ENCODE measurements around the gene CDK14. TPM values are rescaled to one million over a fixed set of nuclear protein-coding genes. Genes with fewer than 3 reads are reported as not detected.

Gene CDK14
- total and polyA plus RNA-seq, 11 donors: 2.9 to 37.7 (median 21.3) TPM

- intact Hi-C loops (cut with DNase I): no loop called here
- TF ChIP-seq POLR2A (IDR thresholded peaks at IDR 0.05): no peak
- TF ChIP-seq, protein P1, sequence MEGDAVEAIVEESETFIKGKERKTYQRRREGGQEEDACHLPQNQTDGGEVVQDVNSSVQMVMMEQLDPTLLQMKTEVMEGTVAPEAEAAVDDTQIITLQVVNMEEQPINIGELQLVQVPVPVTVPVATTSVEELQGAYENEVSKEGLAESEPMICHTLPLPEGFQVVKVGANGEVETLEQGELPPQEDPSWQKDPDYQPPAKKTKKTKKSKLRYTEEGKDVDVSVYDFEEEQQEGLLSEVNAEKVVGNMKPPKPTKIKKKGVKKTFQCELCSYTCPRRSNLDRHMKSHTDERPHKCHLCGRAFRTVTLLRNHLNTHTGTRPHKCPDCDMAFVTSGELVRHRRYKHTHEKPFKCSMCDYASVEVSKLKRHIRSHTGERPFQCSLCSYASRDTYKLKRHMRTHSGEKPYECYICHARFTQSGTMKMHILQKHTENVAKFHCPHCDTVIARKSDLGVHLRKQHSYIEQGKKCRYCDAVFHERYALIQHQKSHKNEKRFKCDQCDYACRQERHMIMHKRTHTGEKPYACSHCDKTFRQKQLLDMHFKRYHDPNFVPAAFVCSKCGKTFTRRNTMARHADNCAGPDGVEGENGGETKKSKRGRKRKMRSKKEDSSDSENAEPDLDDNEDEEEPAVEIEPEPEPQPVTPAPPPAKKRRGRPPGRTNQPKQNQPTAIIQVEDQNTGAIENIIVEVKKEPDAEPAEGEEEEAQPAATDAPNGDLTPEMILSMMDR (IDR thresholded peaks at IDR 0.05): no peak
- Histone ChIP-seq H3K36me3 (no peaks in the 10 kb centered on the region), H3K9me3 (peaks cover 0 to 7% (median 0%) of the 10 kb centered on the region in 12 donors), H3K27ac (no peak overlapping the region), H3K27me3 (no peaks in the 10 kb centered on the region), H3K4me1 (peaks cover 0 to 20% (median 0%) of the 10 kb centered on the region in 12 donors), H3K4me3 (no peak overlapping the region)
- no peak for ATAC-seq
- 91 to 94% (median 92%) methylated on average over 2 of the region's 2 CpGs for WGBS, 4 donors
- no peak for DNase-seq
Observed at GRCh38 chr7:90771281-90771680, 175.2 kb downstream of the CDK14 start.

DNA sequence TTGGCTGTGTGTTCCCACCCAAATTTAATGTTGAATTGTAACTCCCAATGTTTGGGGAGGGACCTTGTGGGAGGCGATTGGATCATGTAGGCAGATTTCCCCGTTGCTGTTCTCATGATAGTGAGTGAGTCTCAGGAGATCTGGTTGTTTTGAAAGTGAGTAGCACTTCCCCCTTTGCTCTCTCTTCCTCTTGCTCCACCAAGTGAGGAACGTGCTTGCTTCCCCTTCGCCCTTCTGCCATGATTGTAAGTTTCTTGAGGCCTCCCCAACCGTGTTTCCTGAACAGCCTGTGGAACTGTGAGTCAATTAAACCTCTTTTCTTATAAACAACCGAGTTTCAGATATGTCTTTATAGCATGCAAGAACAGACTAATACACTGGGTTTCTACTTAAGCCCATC, 176.3 kb downstream of the CDK14 start:
- no peak for DNase-seq
- TF ChIP-seq POLR2A (IDR thresholded peaks at IDR 0.05): no peak
- TF ChIP-seq, protein P1 (IDR thresholded peaks at IDR 0.05): no peak
- intact Hi-C loops (cut with DNase I): no loop called here
- no peaks in the 10 kb centered on the region for H3K36me3 ChIP-seq
- WGBS, 4 donors: 65 to 79% (median 71%) methylated on average over 6 of the region's 6 CpGs
- H3K27me3 ChIP-seq: no peaks in the 10 kb centered on the region
- no peak overlapping the region for H3K4me3 ChIP-seq
- H3K4me1 ChIP-seq: peaks cover 0 to 21% (median 0%) of the 10 kb centered on the region in 12 donors
- no peak for ATAC-seq
- H3K9me3 ChIP-seq: peaks cover 0 to 7% (median 0%) of the 10 kb centered on the region in 12 donors
- no peak overlapping the region for H3K27ac ChIP-seq

DNA sequence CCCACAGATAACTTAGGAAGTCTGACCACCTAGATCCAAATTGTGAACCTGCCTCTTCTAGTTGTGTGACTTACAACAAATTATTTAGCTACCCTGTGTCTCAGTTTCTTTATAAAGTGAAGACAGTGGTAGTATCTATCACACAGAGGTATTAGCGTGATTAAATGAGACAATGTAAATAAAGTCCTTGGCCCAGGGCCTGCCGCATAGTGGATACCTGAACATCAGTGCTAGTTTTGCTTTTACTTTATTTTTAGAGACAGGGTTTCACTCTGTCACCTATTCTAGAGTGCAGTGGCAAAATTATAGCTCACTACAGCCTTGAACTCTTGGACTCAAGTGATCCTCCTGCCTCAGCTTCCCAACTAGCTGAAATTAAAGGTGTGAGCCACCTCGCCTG, 177.1 kb downstream of the CDK14 start:
- no peak for ATAC-seq
- H3K4me3 ChIP-seq: no peak overlapping the region
- intact Hi-C loops (cut with DNase I): no loop called here
- WGBS, 4 donors: 95 to 98% (median 97%) methylated on average over 3 of the region's 3 CpGs
- H3K4me1 ChIP-seq: peaks cover 0 to 16% (median 0%) of the 10 kb centered on the region in 12 donors
- H3K27me3 ChIP-seq: no peaks in the 10 kb centered on the region
- no peaks in the 10 kb centered on the region for H3K36me3 ChIP-seq
- DNase-seq: no peak
- H3K27ac ChIP-seq: no peak overlapping the region
- peaks cover 0 to 7% (median 0%) of the 10 kb centered on the region in 12 donors for H3K9me3 ChIP-seq
- no peak for TF ChIP-seq POLR2A (IDR thresholded peaks at IDR 0.05)
- TF ChIP-seq, protein P1 (IDR thresholded peaks at IDR 0.05): no peak

DNA sequence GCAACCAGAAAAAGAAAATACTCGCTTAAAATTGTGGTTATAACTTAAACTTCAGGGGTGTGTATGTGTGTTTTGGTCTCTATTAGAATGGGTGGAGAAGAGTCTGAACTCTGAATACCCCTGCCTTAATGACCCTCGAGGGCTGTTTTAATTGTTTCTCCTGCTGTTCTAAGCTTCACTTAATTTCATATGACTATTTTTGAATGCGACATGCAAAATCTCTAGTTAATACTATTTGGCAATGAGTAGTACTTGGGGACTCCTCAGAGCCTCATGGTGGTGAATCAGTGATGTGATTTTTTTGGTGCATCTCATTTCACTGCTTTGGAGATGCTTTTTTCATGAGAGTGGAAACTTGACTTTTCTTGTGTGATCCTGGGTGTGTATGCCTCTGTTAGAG, 178.6 kb downstream of the CDK14 start:
- intact Hi-C loops (cut with DNase I): no loop called here
- no peak overlapping the region for H3K4me3 ChIP-seq
- H3K27ac ChIP-seq: no peak overlapping the region
- H3K9me3 ChIP-seq: peaks cover 0 to 7% (median 0%) of the 10 kb centered on the region in 12 donors
- H3K27me3 ChIP-seq: no peaks in the 10 kb centered on the region
- TF ChIP-seq POLR2A (IDR thresholded peaks at IDR 0.05): no peak
- TF ChIP-seq, protein P1 (IDR thresholded peaks at IDR 0.05): no peak
- no peak for DNase-seq
- WGBS, 4 donors: 40 to 62% (median 49%) methylated on average over 3 of the region's 3 CpGs
- peaks cover 0 to 15% (median 0%) of the 10 kb centered on the region in 12 donors for H3K4me1 ChIP-seq
- ATAC-seq: no peak
- H3K36me3 ChIP-seq: no peaks in the 10 kb centered on the region

Measured in heart left ventricle (tissue), 16 donors.